Ascending aorta (tissue), 2 donors: Measurements from ENCODE around the gene UBE2Q2. TPM values are rescaled to one million over a fixed set of nuclear protein-coding genes. Genes with fewer than 3 reads are reported as not detected.
"Not testable (repeated sequence)": the region's sequence is repeated elsewhere in the genome, so short reads cannot be mapped to it uniquely, and the experiment has no call there.

ENCODE experiments used
- DNase-seq, 2 donors: peaks; one replicate each; pipeline ENCODE4 v3.0.0-alpha.2; 2019; ENCODE audit warnings: low spot score in 2 of 2
- H3K27ac ChIP-seq, 2 donors: fragments of 200-600 bp; sonication (generic); one replicate each; pipeline ENCODE4 v1.5.1; 2016 to 2017; ENCODE audit warnings: mild to moderate bottlenecking in 1 of 2
- H3K27me3 ChIP-seq: fragments of 200-600 bp; sonication (generic); one replicate; pipeline ENCODE4 v1.5.1; 2017
- H3K36me3 ChIP-seq, 2 donors: fragments of 200-600 bp; sonication (generic); one replicate each; pipeline ENCODE4 v1.5.1; 2016
- H3K4me1 ChIP-seq, 2 donors: fragments of 200-600 bp; sonication (generic); one replicate each; pipeline ENCODE4 v1.5.1; 2016 to 2017; ENCODE audit warnings: mild to moderate bottlenecking in 1 of 2
- H3K4me3 ChIP-seq, 2 donors: fragments of 200-600 bp; sonication (generic); one replicate each; pipeline ENCODE4 v1.5.1; 2016 to 2017; ENCODE audit warnings: mild to moderate bottlenecking in 1 of 2
- H3K9me3 ChIP-seq, 2 donors: fragments of 200-600 bp; sonication (generic); one replicate each; pipeline ENCODE4 v1.5.1; 2016
- intact Hi-C: fragments of 100-400 bp; cut with DNase I; formaldehyde crosslinking; loops from one replicate; pipeline ENCODE4 v1.15.1; 2023
- total RNA-seq: library from RNA; depleted of rRNA; stranded (reverse); fragments of >200 nt; gene quantifications from one replicate; pipeline ENCODE4 v1.1.0, GENCODE V29; 2016
- TF ChIP-seq, protein P1 (sequence below), 3 experiments: fragments of 200-600 bp in 2 of 3; fragments of 450-650 bp in 1 of 3; sonication (generic) in 2 of 3; IDR thresholded peaks; one replicate each; pipeline ENCODE4 v1.5.1; 2016 to 2019; ENCODE audit warnings: antibody characterized with exemption in 3 of 3, mild to moderate bottlenecking in 1 of 3, moderate library complexity in 1 of 3

UBE2Q2 gene
- total RNA-seq, 1 donor from 2014 or later: 40.3 TPM

- Histone ChIP-seq H3K27me3 (no peaks in the 10 kb centered on the region), H3K36me3 (no peaks in the 10 kb centered on the region), H3K9me3 (no peaks in the 10 kb centered on the region), H3K27ac (peak overlapping the region in 1 of 2 donors; percentile 97), H3K4me1 (peaks cover 5 to 19% of the 10 kb centered on the region in 2 donors), H3K4me3 (no peak overlapping the region)
- TF ChIP-seq, protein P1, sequence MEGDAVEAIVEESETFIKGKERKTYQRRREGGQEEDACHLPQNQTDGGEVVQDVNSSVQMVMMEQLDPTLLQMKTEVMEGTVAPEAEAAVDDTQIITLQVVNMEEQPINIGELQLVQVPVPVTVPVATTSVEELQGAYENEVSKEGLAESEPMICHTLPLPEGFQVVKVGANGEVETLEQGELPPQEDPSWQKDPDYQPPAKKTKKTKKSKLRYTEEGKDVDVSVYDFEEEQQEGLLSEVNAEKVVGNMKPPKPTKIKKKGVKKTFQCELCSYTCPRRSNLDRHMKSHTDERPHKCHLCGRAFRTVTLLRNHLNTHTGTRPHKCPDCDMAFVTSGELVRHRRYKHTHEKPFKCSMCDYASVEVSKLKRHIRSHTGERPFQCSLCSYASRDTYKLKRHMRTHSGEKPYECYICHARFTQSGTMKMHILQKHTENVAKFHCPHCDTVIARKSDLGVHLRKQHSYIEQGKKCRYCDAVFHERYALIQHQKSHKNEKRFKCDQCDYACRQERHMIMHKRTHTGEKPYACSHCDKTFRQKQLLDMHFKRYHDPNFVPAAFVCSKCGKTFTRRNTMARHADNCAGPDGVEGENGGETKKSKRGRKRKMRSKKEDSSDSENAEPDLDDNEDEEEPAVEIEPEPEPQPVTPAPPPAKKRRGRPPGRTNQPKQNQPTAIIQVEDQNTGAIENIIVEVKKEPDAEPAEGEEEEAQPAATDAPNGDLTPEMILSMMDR (IDR thresholded peaks at IDR 0.05): no peak
- no peak for DNase-seq
- intact Hi-C loops: loop anchor here (2.0 kb wide), 1 partner anchor 61 kb away; the partner anchor contains the start of gene FBXO22
Observed at GRCh38 chr15:75841626-75842025, 1.6 kb upstream of the UBE2Q2 start.

DNA sequence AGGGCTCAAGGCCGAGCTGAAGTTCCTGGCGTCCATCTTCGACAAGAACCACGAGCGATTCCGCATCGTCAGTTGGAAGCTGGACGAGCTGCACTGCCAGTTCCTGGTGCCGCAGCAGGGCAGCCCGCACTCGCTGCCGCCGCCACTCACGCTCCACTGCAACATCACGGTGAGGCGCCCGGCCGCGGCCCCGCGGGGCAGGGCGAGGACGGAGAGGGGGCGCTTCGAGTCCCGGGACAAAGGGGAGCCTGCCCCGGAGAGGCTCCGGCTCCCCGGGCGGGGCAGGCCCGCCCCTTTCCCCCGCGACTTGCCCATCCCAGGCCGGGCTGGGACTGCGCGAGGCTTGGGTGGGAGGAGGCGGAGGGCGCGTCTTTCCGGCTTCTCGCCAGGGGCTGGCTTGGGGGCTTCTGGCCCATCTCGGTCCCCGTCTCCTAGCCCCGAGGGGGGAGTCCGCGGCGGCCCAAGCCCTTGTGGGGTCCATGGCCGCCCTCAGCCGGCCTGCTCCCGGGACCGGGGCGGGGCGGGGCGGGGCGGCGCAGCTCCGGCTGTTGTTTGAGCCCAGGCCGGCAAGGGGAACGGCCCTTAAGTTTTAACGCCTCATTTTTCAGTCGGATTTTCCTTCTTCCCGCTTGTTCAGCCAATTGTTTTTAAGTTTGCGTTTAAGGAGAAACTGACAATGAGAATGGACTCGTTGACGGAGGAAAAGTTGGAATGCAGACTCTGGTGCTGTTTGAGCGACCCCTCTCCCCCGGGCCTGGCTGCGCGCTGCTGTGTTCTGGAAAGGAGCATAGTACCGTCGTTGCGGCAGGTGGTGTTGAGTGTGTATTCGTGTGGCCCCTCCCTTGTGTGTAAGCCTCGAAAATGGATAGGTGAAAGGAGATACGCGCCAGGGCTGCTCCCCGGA, 683 bp downstream of the UBE2Q2 start:
- Histone ChIP-seq H3K36me3 (no peaks in the 10 kb centered on the region), H3K27me3 (no peaks in the 10 kb centered on the region), H3K9me3 (no peaks in the 10 kb centered on the region), H3K4me1 (peaks cover 5 to 35% of the 10 kb centered on the region in 2 donors), H3K4me3 (peak overlapping the region; percentile 80 to 97), H3K27ac (peak overlapping the region; percentile 93 to 97)
- peak in 1 of 2 donors; percentile 74 for DNase-seq
- intact Hi-C loops: loop anchor here (2.0 kb wide), 1 partner anchor 59 kb away; the partner anchor contains the start of gene FBXO22
- TF ChIP-seq, protein P1 (IDR thresholded peaks at IDR 0.05): no peak

DNA sequence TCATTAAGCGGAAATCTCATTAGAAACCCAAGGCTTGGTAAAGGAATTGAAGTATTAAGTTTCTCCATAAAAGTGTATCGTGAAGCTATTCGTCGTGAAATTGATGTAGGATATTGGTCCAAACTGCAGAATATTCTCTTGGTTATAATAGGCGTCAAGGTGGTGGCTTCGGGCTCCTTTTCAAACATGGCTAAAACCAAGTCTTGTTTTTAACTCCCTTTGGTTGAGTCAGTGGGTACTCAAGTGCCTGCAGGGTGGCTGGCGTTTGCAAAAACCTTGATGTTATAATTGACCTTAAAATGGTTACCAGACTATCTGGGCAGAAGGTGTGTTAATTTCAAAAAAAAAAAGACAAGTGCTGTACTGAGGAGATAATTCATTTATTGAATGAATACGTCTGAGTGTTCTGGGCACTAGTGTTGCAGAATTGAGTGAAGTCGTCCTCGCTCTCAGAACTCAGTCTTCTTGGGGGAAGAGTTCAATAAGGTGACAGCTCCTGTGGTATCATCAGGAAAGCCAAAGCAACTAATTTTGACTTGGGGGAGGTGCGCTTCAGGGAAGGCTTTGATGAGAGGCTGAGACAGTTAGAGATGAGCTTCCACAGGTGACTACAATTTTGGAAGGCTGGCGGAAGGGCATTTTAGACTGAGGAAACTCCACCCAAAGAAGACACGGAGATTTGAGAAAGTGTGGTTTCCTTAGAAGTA, 1.5 kb downstream of the UBE2Q2 start:
- TF ChIP-seq, protein P1 (IDR thresholded peaks at IDR 0.05): no peak
- H3K4me1 ChIP-seq: peaks cover 5 to 40% of the 10 kb centered on the region in 2 donors
- intact Hi-C loops: no loop called here

DNA sequence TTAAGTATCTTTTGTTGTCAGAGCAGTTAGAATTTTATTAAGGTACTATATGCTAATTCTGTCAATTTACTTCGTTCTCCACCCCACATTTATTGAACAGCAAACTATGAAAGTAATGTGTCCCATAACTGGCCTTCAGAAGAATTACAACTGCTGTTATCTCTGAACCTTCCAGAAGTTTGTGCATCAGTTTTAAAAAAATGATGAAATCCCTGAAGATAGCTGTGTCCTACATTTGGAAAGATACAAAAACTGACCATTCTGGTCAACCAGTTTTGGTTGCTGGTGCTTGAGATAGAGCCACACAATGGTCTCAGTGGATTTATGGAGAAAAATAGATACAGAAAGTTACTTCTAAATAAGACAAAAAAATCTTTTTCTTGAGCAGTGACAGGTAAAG, 5.9 kb downstream of the UBE2Q2 start:
- intact Hi-C loops: no loop called here
- no peaks in the 10 kb centered on the region for H3K9me3 ChIP-seq
- DNase-seq: no peak
- H3K36me3 ChIP-seq: no peaks in the 10 kb centered on the region
- H3K27me3 ChIP-seq: no peaks in the 10 kb centered on the region
- TF ChIP-seq, protein P1 (IDR thresholded peaks at IDR 0.05): no peak
- peaks cover 5 to 40% of the 10 kb centered on the region in 2 donors for H3K4me1 ChIP-seq
- H3K27ac ChIP-seq: no peak overlapping the region
- H3K4me3 ChIP-seq: no peak overlapping the region

More for the DNA sequence above, 1.5 kb downstream of the UBE2Q2 start:
- Histone ChIP-seq H3K4me3 (peak overlapping the region; percentile 80 to 97), H3K27ac (peak overlapping the region; percentile 93 to 97), H3K27me3 (no peaks in the 10 kb centered on the region), H3K36me3 (no peaks in the 10 kb centered on the region), H3K9me3 (no peaks in the 10 kb centered on the region)
- DNase-seq: no peak

DNA sequence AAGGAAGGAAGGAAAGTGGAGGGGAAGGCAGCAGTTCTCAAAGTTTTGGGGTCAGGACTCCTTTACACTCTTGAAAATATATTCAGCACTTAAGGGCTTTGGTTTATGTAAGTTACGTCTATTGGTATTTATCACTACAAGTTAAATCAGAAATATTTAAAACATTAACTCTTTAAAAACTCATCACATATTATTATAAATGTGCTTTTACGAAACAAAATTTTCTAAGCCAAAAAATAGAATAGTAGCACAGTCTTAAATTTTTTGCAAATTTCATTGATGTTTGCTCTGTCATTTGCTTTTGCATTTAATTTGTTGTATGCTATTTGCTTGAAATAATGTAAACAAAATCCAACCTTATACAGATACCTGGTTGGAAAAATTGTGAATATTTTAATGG, 7.5 kb downstream of the UBE2Q2 start:
- intact Hi-C loops: no loop called here
- TF ChIP-seq, protein P1 (IDR thresholded peaks at IDR 0.05): no peak
- Histone ChIP-seq H3K4me1 (peaks cover 0 to 27% of the 10 kb centered on the region in 2 donors), H3K27ac (no peak overlapping the region), H3K27me3 (no peaks in the 10 kb centered on the region), H3K36me3 (peaks cover 11 to 14% of the 10 kb centered on the region in 2 donors), H3K4me3 (no peak overlapping the region), H3K9me3 (no peaks in the 10 kb centered on the region)
- DNase-seq: no peak

DNA sequence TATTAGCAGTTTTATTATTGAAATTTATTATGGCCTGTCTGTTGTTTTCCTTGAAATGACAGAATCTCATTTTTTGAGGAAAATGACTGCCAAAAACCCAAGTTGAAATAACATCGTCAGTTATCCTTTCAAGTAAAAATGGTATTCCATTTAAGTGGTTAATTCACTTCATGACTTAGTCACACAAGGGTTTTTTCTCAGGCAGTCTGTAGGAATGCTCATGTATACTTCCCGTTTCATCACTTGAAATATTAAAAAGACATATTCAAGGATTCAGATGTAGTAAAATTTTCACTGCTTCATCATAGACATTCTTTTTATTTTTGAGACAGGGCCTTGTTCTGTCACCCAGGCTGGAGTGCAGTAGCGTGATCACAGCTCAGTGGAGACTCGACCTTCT, 8.3 kb downstream of the UBE2Q2 start:
- Histone ChIP-seq H3K36me3 (peaks cover 13 to 16% of the 10 kb centered on the region in 2 donors), H3K4me1 (peaks cover 0 to 27% of the 10 kb centered on the region in 2 donors)
- H3K27ac ChIP-seq, H3K27me3 ChIP-seq, DNase-seq, H3K9me3 ChIP-seq, H3K4me3 ChIP-seq, intact Hi-C loops: not testable (repeated sequence)
